Measurements from ENCODE around the gene TNS2.

TNS2 gene

GRCh38 chr12:53068811-53069585, 19.1 kb downstream of the TNS2 start:
- no peak for DNase-seq

- DNase-seq: no peak
Observed at GRCh38 chr12:53069621-53070410, 20.0 kb downstream of the TNS2 start.

- DNase-seq: no peak
Observed at GRCh38 chr12:53070877-53071492, 21.1 kb downstream of the TNS2 start.

- no peak for DNase-seq
Observed at GRCh38 chr12:53071591-53072551, 22.0 kb downstream of the TNS2 start.

- DNase-seq: no peak
Observed at GRCh38 chr12:53073881-53074280, 24.0 kb downstream of the TNS2 start.

GRCh38 chr12:53074283-53074998, 24.6 kb downstream of the TNS2 start:
- no peak for DNase-seq

- DNase-seq: no peak
Observed at GRCh38 chr12:53074999-53075370, 25.1 kb downstream of the TNS2 start.

GRCh38 chr12:53076461-53076860, 26.6 kb downstream of the TNS2 start:
- no peak for DNase-seq

- no peak for DNase-seq
Observed at GRCh38 chr12:53077030-53077429, 27.2 kb downstream of the TNS2 start.

- DNase-seq: no peak
Observed at GRCh38 chr12:53078425-53079225, 28.8 kb downstream of the TNS2 start.

GRCh38 chr12:53079226-53080117, 29.6 kb downstream of the TNS2 start, which contains the start of gene SPRYD3:
Gene SPRYD3 (minus strand): TSS chr12:53079390. CDS start chr12:53079333, 57 bp downstream.
- peak; percentile 87 for DNase-seq

- no peak for DNase-seq
Observed at GRCh38 chr12:53082637-53083175, 32.8 kb downstream of the TNS2 start.

- DNase-seq: no peak
Observed at GRCh38 chr12:53086361-53086760, 36.5 kb downstream of the TNS2 start.

- DNase-seq: no peak
Observed at GRCh38 chr12:53090105-53090504, 40.2 kb downstream of the TNS2 start.

GRCh38 chr12:53090554-53090953, 40.7 kb downstream of the TNS2 start:
- no peak for DNase-seq

GRCh38 chr12:53091756-53092155, 41.9 kb downstream of the TNS2 start:
- no peak for DNase-seq

- DNase-seq: no peak
Observed at GRCh38 chr12:53093777-53094393, 44.0 kb downstream of the TNS2 start.

GRCh38 chr12:53094394-53094787, 44.5 kb downstream of the TNS2 start:
- DNase-seq: no peak
